Measurements from ENCODE around the gene PRRX1.

DNA sequence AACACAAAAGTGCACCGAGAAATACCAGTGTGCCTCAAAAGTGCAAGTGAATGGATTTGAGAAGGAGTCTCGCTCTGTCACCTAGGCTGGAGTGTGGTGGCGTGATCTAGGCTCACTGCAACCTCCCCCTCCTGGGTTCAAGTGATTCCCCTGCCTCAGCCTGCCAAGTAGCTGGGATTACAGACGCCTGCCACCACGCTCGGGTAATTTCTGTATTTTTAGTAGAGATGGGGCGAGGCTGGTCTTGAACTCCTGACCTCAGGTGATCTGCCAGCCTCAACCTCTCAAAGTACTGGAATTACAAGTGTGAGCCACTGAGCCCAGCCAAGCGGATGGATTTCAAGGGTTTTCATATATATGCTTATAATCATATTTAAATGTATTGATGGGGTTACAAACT, 35.8 kb downstream of the PRRX1 start:
- TF ChIP-seq ZNF138 (tag by site-specific recombination; IDR thresholded peaks at IDR 0.05; ENCODE audit: borderline replicate concordance) (no peak), KLF16 (tag by site-specific recombination; IDR thresholded peaks at IDR 0.05) (no peak), ZSCAN30 (tag by site-specific recombination; IDR thresholded peaks at IDR 0.05) (no peak), ZNF701 (tag by site-specific recombination; IDR thresholded peaks at IDR 0.05) (no peak), HOXA7 (CRISPR knock-in tag; IDR thresholded peaks at IDR 0.05; ENCODE audit: borderline replicate concordance) (no peak), ZBTB8A (tag by site-specific recombination; IDR thresholded peaks at IDR 0.05) (no peak), ZNF558 (tag by site-specific recombination; IDR thresholded peaks at IDR 0.05) (no peak), WT1 (tag by site-specific recombination; IDR thresholded peaks at IDR 0.05) (no peak)
- TF ChIP-seq, protein P1, sequence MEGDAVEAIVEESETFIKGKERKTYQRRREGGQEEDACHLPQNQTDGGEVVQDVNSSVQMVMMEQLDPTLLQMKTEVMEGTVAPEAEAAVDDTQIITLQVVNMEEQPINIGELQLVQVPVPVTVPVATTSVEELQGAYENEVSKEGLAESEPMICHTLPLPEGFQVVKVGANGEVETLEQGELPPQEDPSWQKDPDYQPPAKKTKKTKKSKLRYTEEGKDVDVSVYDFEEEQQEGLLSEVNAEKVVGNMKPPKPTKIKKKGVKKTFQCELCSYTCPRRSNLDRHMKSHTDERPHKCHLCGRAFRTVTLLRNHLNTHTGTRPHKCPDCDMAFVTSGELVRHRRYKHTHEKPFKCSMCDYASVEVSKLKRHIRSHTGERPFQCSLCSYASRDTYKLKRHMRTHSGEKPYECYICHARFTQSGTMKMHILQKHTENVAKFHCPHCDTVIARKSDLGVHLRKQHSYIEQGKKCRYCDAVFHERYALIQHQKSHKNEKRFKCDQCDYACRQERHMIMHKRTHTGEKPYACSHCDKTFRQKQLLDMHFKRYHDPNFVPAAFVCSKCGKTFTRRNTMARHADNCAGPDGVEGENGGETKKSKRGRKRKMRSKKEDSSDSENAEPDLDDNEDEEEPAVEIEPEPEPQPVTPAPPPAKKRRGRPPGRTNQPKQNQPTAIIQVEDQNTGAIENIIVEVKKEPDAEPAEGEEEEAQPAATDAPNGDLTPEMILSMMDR (tag by site-specific recombination; IDR thresholded peaks at IDR 0.05), result no peak
- TF ChIP-seq, protein P2, sequence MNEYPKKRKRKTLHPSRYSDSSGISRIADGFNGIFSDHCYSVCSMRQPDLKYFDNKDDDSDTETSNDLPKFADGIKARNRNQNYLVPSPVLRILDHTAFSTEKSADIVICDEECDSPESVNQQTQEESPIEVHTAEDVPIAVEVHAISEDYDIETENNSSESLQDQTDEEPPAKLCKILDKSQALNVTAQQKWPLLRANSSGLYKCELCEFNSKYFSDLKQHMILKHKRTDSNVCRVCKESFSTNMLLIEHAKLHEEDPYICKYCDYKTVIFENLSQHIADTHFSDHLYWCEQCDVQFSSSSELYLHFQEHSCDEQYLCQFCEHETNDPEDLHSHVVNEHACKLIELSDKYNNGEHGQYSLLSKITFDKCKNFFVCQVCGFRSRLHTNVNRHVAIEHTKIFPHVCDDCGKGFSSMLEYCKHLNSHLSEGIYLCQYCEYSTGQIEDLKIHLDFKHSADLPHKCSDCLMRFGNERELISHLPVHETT (tag by site-specific recombination; IDR thresholded peaks at IDR 0.05), result no peak
- TF ChIP-seq, protein P3, sequence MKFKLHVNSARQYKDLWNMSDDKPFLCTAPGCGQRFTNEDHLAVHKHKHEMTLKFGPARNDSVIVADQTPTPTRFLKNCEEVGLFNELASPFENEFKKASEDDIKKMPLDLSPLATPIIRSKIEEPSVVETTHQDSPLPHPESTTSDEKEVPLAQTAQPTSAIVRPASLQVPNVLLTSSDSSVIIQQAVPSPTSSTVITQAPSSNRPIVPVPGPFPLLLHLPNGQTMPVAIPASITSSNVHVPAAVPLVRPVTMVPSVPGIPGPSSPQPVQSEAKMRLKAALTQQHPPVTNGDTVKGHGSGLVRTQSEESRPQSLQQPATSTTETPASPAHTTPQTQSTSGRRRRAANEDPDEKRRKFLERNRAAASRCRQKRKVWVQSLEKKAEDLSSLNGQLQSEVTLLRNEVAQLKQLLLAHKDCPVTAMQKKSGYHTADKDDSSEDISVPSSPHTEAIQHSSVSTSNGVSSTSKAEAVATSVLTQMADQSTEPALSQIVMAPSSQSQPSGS (tag by site-specific recombination; IDR thresholded peaks at IDR 0.05; ENCODE audit: low read depth), result no peak
